ENCODE measurements around the gene HEPN1. TPM values are rescaled to one million over a fixed set of nuclear protein-coding genes. Genes with fewer than 3 reads are reported as not detected.
"Not testable (repeated sequence)": the region's sequence is repeated elsewhere in the genome, so short reads cannot be mapped to it uniquely, and the experiment has no call there.

The HEPN1 gene
- total RNA-seq, 1 donor: under 0.01 TPM

DNA sequence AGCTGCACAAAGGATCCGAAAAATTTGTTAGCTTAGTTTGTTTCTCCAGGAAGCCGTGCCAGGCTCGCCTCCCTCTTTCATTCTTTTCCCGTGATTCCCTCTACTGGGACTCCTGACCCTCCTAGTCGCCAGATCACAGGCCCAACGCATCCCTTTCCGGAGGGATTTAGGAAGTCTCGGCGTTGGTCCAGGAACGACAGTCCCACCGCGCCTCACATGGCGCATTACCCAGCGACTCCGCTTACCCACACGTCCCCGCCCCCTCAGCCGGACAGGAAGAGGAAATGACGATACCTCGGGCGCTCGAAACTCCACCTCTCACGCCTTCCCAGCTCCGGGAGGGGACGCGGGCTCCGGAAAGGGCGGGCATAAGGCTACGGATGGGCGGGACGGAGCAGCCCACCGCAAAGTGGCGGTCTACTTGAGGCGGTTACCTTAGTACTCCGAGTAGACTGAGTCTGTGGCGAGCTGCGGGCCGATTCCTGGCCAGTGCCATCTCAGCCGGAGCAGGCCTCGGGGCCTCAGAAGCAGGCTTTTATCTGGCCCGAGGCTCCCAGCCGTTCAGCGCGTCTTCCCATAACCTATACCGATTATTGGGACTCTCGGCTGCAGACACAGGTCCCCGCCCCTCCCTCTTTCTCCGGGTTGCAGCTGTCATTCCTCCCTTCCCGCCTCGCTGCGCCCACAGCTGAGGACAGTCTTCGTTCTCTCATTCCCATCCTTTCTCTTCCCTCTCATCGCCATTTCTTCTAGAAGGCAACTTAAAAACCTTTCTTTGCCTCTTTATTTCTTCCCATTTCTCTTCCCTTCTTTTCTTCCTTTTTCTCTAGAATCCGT lies 34.9 kb downstream of the HEPN1 start, which contains the start of gene CCDC15:
Gene CCDC15 (plus strand): TSS at position 450 of the 837 bp plus-strand sequence. CDS start 531 bp downstream, outside the sequence.
- no peaks in the 10 kb centered on the region for H3K79me2 ChIP-seq (ENCODE audit: insufficient read depth, low read length)
- no peaks in the 10 kb centered on the region for H3K9me3 ChIP-seq (ENCODE audit: low read depth, low read length)
- DNase-seq (ENCODE audit: insufficient read length, low spot score, missing footprints): peak; percentile 94
- H2AFZ ChIP-seq (ENCODE audit: low read length): peak within 1 kb of the TSS; percentile 98
- H3K36me3 ChIP-seq (ENCODE audit: insufficient read depth, low read length): no peaks in the 10 kb centered on the region
- peaks cover 8% of the 10 kb centered on the region for H3K4me1 ChIP-seq (ENCODE audit: insufficient read depth, low read length)
- H3K27me3 ChIP-seq (ENCODE audit: insufficient read depth, low read length): no peaks in the 10 kb centered on the region
- H3K27ac ChIP-seq (ENCODE audit: low read depth, low read length): peak within 1 kb of the TSS; percentile 88
- peak within 1 kb of the TSS; percentile 87 for H3K4me3 ChIP-seq (ENCODE audit: insufficient read depth, low read length)
- H4K20me1 ChIP-seq (ENCODE audit: insufficient read depth, low read length): no peaks in the 10 kb centered on the region
- TF ChIP-seq, protein P1, sequence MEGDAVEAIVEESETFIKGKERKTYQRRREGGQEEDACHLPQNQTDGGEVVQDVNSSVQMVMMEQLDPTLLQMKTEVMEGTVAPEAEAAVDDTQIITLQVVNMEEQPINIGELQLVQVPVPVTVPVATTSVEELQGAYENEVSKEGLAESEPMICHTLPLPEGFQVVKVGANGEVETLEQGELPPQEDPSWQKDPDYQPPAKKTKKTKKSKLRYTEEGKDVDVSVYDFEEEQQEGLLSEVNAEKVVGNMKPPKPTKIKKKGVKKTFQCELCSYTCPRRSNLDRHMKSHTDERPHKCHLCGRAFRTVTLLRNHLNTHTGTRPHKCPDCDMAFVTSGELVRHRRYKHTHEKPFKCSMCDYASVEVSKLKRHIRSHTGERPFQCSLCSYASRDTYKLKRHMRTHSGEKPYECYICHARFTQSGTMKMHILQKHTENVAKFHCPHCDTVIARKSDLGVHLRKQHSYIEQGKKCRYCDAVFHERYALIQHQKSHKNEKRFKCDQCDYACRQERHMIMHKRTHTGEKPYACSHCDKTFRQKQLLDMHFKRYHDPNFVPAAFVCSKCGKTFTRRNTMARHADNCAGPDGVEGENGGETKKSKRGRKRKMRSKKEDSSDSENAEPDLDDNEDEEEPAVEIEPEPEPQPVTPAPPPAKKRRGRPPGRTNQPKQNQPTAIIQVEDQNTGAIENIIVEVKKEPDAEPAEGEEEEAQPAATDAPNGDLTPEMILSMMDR (IDR thresholded peaks at IDR 0.05; ENCODE audit: extremely low read depth, low read depth, low read length): no peak
- peak within 1 kb of the TSS; percentile 87 for H3K4me2 ChIP-seq (ENCODE audit: insufficient read depth, low read length)

DNA sequence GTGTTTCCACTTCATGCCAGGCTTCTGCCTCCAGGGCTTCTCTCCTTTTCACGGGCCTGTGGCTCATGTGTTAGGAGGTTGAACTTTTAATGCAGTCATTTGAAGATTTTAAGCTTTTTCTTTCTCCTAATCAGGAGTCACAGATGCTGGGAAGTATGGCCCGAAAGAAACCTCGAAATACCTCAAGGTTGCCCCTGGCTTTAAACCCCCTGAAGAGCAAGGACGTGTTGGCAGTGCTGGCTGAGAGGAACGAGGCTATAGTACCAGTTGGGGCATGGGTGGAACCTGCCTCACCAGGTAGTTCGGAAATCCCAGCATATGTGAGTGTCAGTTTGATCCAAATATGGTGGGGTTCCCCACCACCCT lies 35.5 kb downstream of the HEPN1 start:
- peak overlapping the region; percentile 87 for H3K4me3 ChIP-seq (ENCODE audit: insufficient read depth, low read length)
- peak overlapping the region; percentile 98 for H2AFZ ChIP-seq (ENCODE audit: low read length)
- no peaks in the 10 kb centered on the region for H3K27me3 ChIP-seq (ENCODE audit: insufficient read depth, low read length)
- H3K36me3 ChIP-seq (ENCODE audit: insufficient read depth, low read length): no peaks in the 10 kb centered on the region
- TF ChIP-seq, protein P1 (IDR thresholded peaks at IDR 0.05; ENCODE audit: extremely low read depth, low read depth, low read length): no peak
- no peaks in the 10 kb centered on the region for H3K9me3 ChIP-seq (ENCODE audit: low read depth, low read length)
- peaks cover 8% of the 10 kb centered on the region for H3K4me1 ChIP-seq (ENCODE audit: insufficient read depth, low read length)
- no peak for DNase-seq (ENCODE audit: insufficient read length, low spot score, missing footprints)
- H4K20me1 ChIP-seq (ENCODE audit: insufficient read depth, low read length): no peaks in the 10 kb centered on the region
- H3K27ac ChIP-seq (ENCODE audit: low read depth, low read length): peak overlapping the region; percentile 88
- peak overlapping the region; percentile 87 for H3K4me2 ChIP-seq (ENCODE audit: insufficient read depth, low read length)
- no peaks in the 10 kb centered on the region for H3K79me2 ChIP-seq (ENCODE audit: insufficient read depth, low read length)

DNA sequence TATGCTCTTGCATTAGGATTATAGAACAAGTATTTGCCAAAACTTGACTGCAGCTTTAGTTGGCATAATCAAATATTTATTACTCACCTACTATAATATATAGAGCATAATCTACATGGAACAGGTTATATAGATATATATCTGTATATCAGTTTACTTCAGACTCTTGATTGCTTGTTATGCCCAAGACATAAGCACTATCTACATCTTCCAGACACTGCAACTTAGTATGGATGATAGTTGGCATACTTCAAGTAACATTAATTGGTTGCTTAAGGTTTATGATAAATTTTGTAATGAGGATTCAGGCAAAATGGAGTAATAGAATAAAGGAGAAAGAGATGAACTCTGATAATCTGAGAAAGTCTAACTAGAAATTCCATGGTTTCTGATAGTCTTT lies 36.0 kb downstream of the HEPN1 start:
- H3K27me3 ChIP-seq (ENCODE audit: insufficient read depth, low read length): no peaks in the 10 kb centered on the region
- peak overlapping the region; percentile 98 for H2AFZ ChIP-seq (ENCODE audit: low read length)
- H3K36me3 ChIP-seq (ENCODE audit: insufficient read depth, low read length): no peaks in the 10 kb centered on the region
- no peaks in the 10 kb centered on the region for H4K20me1 ChIP-seq (ENCODE audit: insufficient read depth, low read length)
- no peak overlapping the region for H3K27ac ChIP-seq (ENCODE audit: low read depth, low read length)
- H3K4me3 ChIP-seq (ENCODE audit: insufficient read depth, low read length): no peak overlapping the region
- no peaks in the 10 kb centered on the region for H3K9me3 ChIP-seq (ENCODE audit: low read depth, low read length)
- TF ChIP-seq, protein P1 (IDR thresholded peaks at IDR 0.05; ENCODE audit: extremely low read depth, low read depth, low read length): no peak
- H3K79me2 ChIP-seq (ENCODE audit: insufficient read depth, low read length): no peaks in the 10 kb centered on the region
- H3K4me1 ChIP-seq (ENCODE audit: insufficient read depth, low read length): peaks cover 8% of the 10 kb centered on the region
- DNase-seq (ENCODE audit: insufficient read length, low spot score, missing footprints): no peak
- H3K4me2 ChIP-seq (ENCODE audit: insufficient read depth, low read length): peak overlapping the region; percentile 87

DNA sequence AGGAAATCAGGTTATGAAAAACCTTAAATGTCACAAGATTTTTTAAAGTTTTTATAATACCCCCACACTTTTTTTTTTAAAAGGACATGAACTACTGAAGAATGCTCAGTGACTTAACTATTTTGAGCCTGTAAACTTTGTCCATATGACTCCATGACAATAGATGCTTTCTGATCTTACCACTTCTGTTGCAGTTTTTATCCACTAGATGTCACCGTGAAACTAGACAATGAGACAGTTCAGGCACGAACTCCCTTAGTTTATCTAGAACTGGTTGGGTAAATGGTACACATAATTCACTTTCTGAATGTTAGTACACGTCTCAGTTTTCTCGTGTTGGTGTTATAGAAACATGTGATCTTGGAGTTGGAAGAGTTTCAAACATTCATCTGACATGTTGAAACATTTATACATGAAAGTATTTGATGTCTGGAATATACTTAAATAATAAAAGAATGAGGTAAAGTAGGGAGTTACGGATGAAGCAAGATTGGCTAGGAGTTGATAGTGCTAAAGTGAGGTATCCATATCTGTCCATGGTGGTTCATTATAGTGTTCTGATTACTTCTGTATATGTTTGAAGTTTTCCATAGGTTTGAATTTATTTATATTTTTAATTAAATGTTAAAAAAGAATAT lies 43.0 kb downstream of the HEPN1 start:
- TF ChIP-seq, protein P1 (IDR thresholded peaks at IDR 0.05; ENCODE audit: extremely low read depth, low read depth, low read length): peak; percentile 76

DNA sequence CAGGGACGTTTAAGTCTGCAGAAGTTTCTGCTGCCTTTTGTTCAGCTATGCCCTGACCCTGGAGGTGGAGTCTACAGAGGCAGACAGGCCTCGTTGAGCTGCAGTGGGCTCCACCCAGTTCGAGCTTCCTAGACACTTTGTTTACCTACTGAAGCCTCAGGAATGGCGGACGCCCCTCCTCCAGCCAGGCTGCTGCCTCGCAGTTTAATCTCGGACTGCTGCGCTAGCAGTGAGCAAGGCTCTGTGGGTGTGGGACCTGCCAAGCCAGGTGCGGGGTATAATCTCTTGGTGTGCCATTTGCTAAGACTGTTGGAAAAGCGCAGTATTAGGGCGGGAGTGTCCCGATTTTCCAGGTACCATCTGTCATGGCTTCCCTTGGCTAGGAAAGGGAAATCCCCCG lies 49.1 kb downstream of the HEPN1 start:
- H3K36me3 ChIP-seq (ENCODE audit: insufficient read depth, low read length); H2AFZ ChIP-seq (ENCODE audit: low read length); H3K27me3 ChIP-seq (ENCODE audit: insufficient read depth, low read length); H3K9me3 ChIP-seq (ENCODE audit: low read depth, low read length); H3K27ac ChIP-seq (ENCODE audit: low read depth, low read length); H3K4me2 ChIP-seq (ENCODE audit: insufficient read depth, low read length); H3K4me1 ChIP-seq (ENCODE audit: insufficient read depth, low read length); H3K79me2 ChIP-seq (ENCODE audit: insufficient read depth, low read length); DNase-seq (ENCODE audit: insufficient read length, low spot score, missing footprints); H3K4me3 ChIP-seq (ENCODE audit: insufficient read depth, low read length); H4K20me1 ChIP-seq (ENCODE audit: insufficient read depth, low read length): not testable (repeated sequence)

More for the DNA sequence above, 43.0 kb downstream of the HEPN1 start:
- no peak overlapping the region for H3K27ac ChIP-seq (ENCODE audit: low read depth, low read length)
- no peaks in the 10 kb centered on the region for H3K79me2 ChIP-seq (ENCODE audit: insufficient read depth, low read length)
- H3K36me3 ChIP-seq (ENCODE audit: insufficient read depth, low read length): no peaks in the 10 kb centered on the region
- H3K9me3 ChIP-seq (ENCODE audit: low read depth, low read length): no peaks in the 10 kb centered on the region
- H3K4me2 ChIP-seq (ENCODE audit: insufficient read depth, low read length): no peak overlapping the region
- no peaks in the 10 kb centered on the region for H3K4me1 ChIP-seq (ENCODE audit: insufficient read depth, low read length)
- no peak overlapping the region for H2AFZ ChIP-seq (ENCODE audit: low read length)
- DNase-seq (ENCODE audit: insufficient read length, low spot score, missing footprints): peak; percentile 89
- H4K20me1 ChIP-seq (ENCODE audit: insufficient read depth, low read length): no peaks in the 10 kb centered on the region
- no peak overlapping the region for H3K4me3 ChIP-seq (ENCODE audit: insufficient read depth, low read length)
- no peaks in the 10 kb centered on the region for H3K27me3 ChIP-seq (ENCODE audit: insufficient read depth, low read length)

Measured in osteoblast (primary cell).